ENCODE measurements around the gene AURKB.

DNA sequence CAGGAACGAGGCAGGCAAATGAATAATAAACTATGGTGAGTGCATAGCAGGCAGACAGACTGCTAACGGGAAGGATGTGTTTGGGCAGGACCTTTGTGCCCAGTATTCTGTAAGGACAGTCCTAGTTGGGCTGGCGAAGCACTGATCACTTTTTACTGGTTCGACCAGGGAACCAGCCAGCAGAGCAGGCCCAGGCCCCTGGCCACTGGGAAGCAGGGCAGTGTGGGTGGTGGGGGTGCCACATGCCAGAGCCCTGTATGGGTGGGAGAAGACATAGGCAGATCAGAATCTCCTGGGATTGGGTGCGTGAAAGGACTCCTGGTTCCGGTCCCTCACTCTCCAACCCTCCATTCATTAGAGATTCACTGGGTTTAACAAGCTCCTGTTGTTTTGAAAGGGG lies 43.6 kb downstream of the AURKB start:
- TF ChIP-seq, protein P1, sequence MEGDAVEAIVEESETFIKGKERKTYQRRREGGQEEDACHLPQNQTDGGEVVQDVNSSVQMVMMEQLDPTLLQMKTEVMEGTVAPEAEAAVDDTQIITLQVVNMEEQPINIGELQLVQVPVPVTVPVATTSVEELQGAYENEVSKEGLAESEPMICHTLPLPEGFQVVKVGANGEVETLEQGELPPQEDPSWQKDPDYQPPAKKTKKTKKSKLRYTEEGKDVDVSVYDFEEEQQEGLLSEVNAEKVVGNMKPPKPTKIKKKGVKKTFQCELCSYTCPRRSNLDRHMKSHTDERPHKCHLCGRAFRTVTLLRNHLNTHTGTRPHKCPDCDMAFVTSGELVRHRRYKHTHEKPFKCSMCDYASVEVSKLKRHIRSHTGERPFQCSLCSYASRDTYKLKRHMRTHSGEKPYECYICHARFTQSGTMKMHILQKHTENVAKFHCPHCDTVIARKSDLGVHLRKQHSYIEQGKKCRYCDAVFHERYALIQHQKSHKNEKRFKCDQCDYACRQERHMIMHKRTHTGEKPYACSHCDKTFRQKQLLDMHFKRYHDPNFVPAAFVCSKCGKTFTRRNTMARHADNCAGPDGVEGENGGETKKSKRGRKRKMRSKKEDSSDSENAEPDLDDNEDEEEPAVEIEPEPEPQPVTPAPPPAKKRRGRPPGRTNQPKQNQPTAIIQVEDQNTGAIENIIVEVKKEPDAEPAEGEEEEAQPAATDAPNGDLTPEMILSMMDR (optimal IDR thresholded peaks at IDR 0.05 in 1 of 3, IDR thresholded peaks at IDR 0.05 in 1 of 3, conservative IDR thresholded peaks at IDR 0.05 in 1 of 3; ENCODE audit: extremely low read depth in 1 of 3, insufficient read depth in 2 of 3, low read length in 3 of 3): no peak
- TF ChIP-seq EZH2 (IDR thresholded peaks at IDR 0.05; ENCODE audit: low read length): no peak

All from keratinocyte (primary cell).